ENCODE data around the gene HSPA12A.
"Not testable (repeated sequence)": the region's sequence is repeated elsewhere in the genome, so short reads cannot be mapped to it uniquely, and the experiment has no call there.

HSPA12A gene

DNA sequence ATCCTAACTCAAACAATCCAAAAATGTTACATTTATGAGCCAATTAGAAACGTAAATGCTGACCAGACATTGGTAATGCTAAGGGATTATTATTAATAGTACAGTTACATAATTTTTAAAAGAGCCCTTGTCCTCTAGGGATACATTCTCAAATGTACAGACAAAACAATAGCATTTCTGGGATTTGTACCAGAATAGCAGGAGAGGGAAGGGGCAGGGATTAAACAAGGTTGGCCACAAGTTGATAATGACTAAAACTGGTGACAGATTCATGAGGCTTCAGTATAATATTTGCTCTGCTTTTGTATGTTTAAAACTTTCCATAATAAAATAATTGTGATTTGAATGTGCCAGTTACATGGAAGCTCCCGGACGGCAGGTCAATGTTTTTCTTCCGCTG is 27.0 kb downstream of the HSPA12A start:
- DNase-seq (ENCODE audit: low read depth), result no peak

DNA sequence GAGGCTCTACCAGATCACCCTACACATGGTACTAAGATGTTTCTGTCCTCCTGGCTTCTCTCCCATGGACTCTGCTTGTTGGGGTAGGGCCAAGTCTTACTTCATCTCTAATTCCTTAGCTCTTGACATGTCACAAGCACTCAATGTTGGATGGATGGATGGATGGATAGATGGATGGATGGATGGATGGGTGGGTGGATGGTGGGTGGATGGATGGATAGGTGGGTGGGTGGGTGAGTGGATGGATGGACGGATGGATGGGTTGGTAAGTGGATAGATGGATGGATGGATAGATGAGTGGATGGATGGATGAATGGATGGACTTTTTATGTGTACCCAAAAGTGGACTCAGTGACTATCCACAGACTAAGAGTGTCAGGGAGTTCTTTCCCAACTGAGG is 28.5 kb downstream of the HSPA12A start:
- no peak for DNase-seq (ENCODE audit: low read depth)

- no peak for DNase-seq (ENCODE audit: low read depth)
Observed at GRCh38 chr10:116712989-116713543, 29.3 kb downstream of the HSPA12A start.

DNA sequence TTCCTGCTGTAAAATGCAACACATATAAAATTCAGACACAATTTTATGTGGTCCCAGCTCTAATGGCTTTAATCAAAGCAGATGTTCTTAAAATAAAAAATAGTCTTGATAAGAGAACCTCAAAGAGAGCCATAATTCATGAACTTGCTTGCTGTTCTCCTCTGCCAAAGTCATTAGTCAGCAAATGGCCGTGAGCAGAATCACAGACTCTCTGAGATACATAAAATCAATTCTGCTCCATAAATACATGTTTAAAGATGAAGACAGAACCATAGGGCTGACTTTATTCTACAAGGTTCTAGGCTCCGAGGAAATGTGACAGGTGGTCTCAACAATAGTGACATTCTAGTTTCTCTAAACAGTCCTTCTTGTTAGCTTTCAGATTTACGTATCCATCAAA is 29.8 kb downstream of the HSPA12A start:
- peak; percentile 10 for DNase-seq (ENCODE audit: low read depth)

GRCh38 chr10:116711803-116712202 is 30.6 kb downstream of the HSPA12A start:
- not testable (repeated sequence) for DNase-seq (ENCODE audit: low read depth)

DNA sequence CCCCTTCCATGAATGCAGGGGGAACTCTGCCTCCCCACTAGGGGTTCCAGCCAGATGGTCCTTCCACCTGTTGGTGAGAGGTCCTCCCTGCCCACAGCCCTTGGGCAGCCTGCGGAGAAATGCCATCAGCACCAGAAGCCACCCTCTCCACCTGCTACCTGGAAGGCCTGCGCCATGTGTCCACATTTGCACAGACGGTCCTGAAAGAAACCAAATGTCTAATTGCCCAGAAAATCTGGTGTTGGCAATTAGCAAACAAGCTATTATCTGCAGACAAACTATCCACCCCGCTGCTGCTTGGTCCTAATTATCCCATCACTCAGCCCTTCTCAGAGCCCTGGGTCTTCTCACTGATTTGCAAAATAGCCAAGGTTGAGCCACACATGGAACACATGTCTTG is 32.3 kb downstream of the HSPA12A start:
- no peak for DNase-seq (ENCODE audit: low read depth)

GRCh38 chr10:116708877-116709276 is 33.5 kb downstream of the HSPA12A start:
- DNase-seq (ENCODE audit: low read depth), result no peak

- peak; percentile 79 for DNase-seq (ENCODE audit: low read depth)
Observed at GRCh38 chr10:116708391-116708821, 34.0 kb downstream of the HSPA12A start.

- DNase-seq (ENCODE audit: low read depth), result no peak
Observed at GRCh38 chr10:116707981-116708380, 34.4 kb downstream of the HSPA12A start.

DNA sequence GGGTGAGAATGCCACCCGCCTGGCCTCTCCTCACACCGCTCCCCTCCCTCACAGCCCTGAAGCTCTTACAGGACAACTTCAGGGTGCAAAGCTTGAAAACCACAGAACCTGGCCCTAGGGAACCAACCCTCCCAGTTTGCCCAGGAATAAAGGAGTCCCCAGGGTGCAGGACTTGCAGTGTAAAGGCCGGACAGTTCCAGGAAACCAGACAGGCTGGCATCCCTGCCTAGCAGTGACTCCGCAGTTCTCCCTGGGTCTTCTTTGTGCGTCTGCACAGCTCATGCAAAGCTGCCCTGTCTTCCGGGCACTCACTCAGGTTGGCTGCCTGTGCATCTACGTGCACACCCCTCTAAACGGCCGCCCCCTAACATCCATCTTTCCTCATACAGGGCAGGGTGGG is 36.1 kb downstream of the HSPA12A start:
- no peak for DNase-seq (ENCODE audit: low read depth)

- DNase-seq (ENCODE audit: low read depth), result no peak
Observed at GRCh38 chr10:116705498-116705897, 36.9 kb downstream of the HSPA12A start.

- no peak for DNase-seq (ENCODE audit: low read depth)
Observed at GRCh38 chr10:116704926-116705325, 37.4 kb downstream of the HSPA12A start.

- no peak for DNase-seq (ENCODE audit: low read depth)
Observed at GRCh38 chr10:116702165-116702564, 40.2 kb downstream of the HSPA12A start.

GRCh38 chr10:116699471-116700150 is 42.8 kb downstream of the HSPA12A start:
- DNase-seq (ENCODE audit: low read depth), result no peak

- DNase-seq (ENCODE audit: low read depth), result no peak
Observed at GRCh38 chr10:116699049-116699448, 43.3 kb downstream of the HSPA12A start.

- no peak for DNase-seq (ENCODE audit: low read depth)
Observed at GRCh38 chr10:116698364-116698763, 44.0 kb downstream of the HSPA12A start.

DNA sequence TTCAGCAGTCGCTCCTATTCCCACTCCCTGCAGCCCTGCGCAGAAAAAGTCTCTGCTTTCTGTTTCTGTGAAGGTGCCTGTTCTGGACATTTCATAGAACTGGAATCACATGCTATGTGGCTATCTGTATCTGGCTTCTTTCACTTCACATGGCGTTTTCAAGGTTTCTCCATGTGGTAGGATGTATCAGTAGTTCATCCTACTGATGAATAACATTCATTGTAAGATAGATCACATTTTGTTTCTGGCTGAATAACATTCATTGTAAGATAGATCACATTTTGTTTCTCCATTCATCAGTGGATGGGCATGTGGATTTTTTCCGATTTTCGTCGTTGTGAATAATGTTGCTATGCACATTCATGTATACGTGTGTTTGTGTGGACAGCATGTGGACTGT is 44.5 kb downstream of the HSPA12A start:
- peak; percentile 6 for DNase-seq (ENCODE audit: low read depth)

- no peak for DNase-seq (ENCODE audit: low read depth)
Observed at GRCh38 chr10:116696919-116697318, 45.4 kb downstream of the HSPA12A start.

DNA sequence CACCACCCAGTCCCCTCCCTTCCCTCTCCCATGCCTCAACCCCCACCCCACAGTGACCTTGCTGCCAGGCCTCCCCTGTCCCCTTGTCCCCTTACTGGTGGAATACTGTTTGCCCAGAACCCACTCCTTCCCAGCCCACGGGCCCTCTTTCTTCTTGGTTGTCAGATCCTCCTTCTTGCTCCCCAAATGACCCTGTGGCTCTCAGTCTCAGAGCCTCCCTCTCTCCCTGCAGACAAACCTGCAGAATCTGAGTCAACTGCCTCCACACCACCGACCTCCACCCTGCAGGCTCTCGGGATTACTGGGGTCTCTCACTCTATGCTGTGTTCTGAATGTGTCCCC is 47.5 kb downstream of the HSPA12A start:
- no peak for DNase-seq (ENCODE audit: low read depth)

- DNase-seq (ENCODE audit: low read depth), result peak; percentile 3
Observed at GRCh38 chr10:116694243-116694926, 48.0 kb downstream of the HSPA12A start.

GRCh38 chr10:116692225-116692624 is 50.1 kb downstream of the HSPA12A start:
- DNase-seq (ENCODE audit: low read depth), result no peak

DNA sequence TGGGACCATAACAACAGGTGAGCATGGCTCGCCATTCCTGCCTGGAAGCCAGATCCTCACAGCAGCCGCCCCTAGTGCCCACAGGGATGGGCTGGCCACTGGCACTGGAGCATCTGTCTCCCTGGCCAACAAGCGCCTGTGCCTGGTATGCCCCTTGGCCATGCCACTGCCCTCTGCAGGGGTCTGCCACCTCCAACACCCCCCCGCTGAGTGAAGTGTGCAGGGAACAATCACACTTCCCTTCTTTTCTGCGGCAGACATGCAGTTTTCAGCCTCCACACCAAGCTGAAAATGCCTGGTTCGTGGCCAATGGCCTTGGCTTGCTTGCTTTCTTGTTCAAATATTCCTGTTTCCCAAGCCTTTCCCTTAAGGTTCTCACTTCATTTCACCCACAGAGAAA is 50.7 kb downstream of the HSPA12A start:
- no peak for DNase-seq (ENCODE audit: low read depth)
